Astrocyte (in vitro differentiated cells and primary cell): ENCODE results near the gene KBTBD13.

ENCODE experiments used
- EZH2 ChIP-seq: IDR thresholded peaks from 2 replicates; pipeline ENCODE4 v1.6.1; 2012; ENCODE audit warnings: mild to moderate bottlenecking, low read length, inconsistent platforms; ENCODE audit not compliant: insufficient read depth
- TF ChIP-seq, protein P1 (sequence below): IDR thresholded peaks from 2 replicates; pipeline ENCODE4 v1.5.1; 2011; ENCODE audit warnings: low read depth, mild to moderate bottlenecking, inconsistent platforms, low read length, moderate library complexity; ENCODE audit not compliant: insufficient read depth

DNA sequence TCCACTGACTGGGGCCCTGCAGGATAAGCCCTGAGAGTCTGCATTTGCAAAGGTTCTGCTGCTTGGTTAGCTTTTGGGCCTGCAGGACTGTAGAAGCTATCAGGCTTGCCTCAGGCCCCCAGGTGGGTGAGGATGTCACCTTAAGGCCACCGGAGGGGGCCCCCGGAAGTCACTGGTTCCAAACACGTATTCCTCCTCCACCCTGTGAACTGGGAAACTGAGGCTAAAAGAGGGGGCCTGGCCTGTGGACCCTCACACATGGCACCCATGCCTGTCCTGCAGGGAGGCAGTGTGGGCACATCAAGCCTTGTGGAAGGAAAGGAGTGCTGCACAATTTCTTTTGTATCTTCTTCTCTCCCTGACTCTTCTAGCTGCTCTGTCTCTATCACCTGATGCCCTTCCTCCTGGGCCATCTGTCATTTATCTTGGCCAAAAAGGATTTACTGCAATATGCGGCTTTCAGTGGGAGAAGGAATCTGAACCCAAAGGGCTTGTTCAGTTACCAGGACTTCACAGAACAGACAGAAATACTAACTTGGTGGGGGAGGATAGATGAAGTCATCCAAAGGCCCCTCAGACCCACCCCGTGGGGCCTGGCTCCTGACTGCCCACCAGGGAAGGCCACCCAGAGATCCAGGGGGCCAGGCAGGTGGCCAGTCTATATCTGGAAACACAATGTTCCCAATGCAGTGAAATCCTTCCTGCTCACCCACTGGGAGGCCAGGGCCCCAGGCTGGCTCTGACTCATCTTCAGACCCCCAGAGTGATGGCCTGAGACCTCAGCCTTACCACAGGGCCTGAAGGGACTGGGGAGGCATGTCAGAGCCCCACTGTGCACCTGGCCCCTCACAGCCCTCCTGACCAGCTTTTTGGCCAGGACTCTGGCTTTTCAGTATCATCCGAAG lies 20.2 kb downstream of the KBTBD13 start:
- TF ChIP-seq, protein P1, sequence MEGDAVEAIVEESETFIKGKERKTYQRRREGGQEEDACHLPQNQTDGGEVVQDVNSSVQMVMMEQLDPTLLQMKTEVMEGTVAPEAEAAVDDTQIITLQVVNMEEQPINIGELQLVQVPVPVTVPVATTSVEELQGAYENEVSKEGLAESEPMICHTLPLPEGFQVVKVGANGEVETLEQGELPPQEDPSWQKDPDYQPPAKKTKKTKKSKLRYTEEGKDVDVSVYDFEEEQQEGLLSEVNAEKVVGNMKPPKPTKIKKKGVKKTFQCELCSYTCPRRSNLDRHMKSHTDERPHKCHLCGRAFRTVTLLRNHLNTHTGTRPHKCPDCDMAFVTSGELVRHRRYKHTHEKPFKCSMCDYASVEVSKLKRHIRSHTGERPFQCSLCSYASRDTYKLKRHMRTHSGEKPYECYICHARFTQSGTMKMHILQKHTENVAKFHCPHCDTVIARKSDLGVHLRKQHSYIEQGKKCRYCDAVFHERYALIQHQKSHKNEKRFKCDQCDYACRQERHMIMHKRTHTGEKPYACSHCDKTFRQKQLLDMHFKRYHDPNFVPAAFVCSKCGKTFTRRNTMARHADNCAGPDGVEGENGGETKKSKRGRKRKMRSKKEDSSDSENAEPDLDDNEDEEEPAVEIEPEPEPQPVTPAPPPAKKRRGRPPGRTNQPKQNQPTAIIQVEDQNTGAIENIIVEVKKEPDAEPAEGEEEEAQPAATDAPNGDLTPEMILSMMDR = no peak
- no peak for TF ChIP-seq EZH2
